PFSK-1 (cell line): Measurements from ENCODE around the gene ACY1.

Source experiments
- FOXP2 ChIP-seq: optimal IDR thresholded peaks from 2 replicates; pipeline ENCODE3; 2011; ENCODE audit warnings: borderline replicate concordance, control low read depth, inconsistent platforms; ENCODE audit not compliant: insufficient read depth; ENCODE audit errors: extremely low read length, extremely low read depth
- POLR2AphosphoS5 ChIP-seq: IDR thresholded peaks from 2 replicates; pipeline ENCODE4 v1.6.1; 2012; ENCODE audit warnings: low read depth, mild to moderate bottlenecking, control low read depth, low read length, moderate library complexity
- REST ChIP-seq, 2 experiments: IDR thresholded peaks; 2 replicates each; pipeline versions ENCODE4 v1.6.1 to v1.8.0; 2011 to 2012; ENCODE audit warnings: low read depth in 2 of 2, low read length in 2 of 2, control low read depth in 1 of 2, inconsistent platforms in 1 of 2, mild to moderate bottlenecking in 1 of 2, moderate library complexity in 1 of 2; ENCODE audit not compliant: insufficient read depth in 1 of 2
- SIN3A ChIP-seq: IDR thresholded peaks from 2 replicates; pipeline ENCODE4 v1.6.1; 2012; ENCODE audit warnings: mild to moderate bottlenecking, low read length, moderate library complexity, borderline replicate concordance; ENCODE audit not compliant: insufficient read depth
- TAF1 ChIP-seq: IDR thresholded peaks from 2 replicates; pipeline ENCODE4 v1.6.1; 2012; ENCODE audit warnings: low read length, control low read depth, borderline replicate concordance; ENCODE audit not compliant: insufficient read depth

ACY1 gene

GRCh38 chr3:51963951-51964451 lies 19.3 kb upstream of the ACY1 start:
- TF ChIP-seq TAF1 (no peak), POLR2AphosphoS5 (no peak), SIN3A (no peak), FOXP2 (no peak), REST (IDR thresholded peaks at IDR 0.05; ENCODE audit: insufficient read depth in 1 of 2, low read depth in 2 of 2, low read length in 2 of 2) (no peak)

- no peak for TF ChIP-seq SIN3A
Measured at GRCh38 chr3:51964521-51964920, 18.8 kb upstream of the ACY1 start.

GRCh38 chr3:51966016-51966415 lies 17.3 kb upstream of the ACY1 start:
- TF ChIP-seq POLR2AphosphoS5 = no peak
- no peak for TF ChIP-seq FOXP2
- TF ChIP-seq SIN3A = no peak
- TF ChIP-seq TAF1 = no peak
- no peak for TF ChIP-seq REST (IDR thresholded peaks at IDR 0.05; ENCODE audit: insufficient read depth in 1 of 2, low read depth in 2 of 2, low read length in 2 of 2)

DNA sequence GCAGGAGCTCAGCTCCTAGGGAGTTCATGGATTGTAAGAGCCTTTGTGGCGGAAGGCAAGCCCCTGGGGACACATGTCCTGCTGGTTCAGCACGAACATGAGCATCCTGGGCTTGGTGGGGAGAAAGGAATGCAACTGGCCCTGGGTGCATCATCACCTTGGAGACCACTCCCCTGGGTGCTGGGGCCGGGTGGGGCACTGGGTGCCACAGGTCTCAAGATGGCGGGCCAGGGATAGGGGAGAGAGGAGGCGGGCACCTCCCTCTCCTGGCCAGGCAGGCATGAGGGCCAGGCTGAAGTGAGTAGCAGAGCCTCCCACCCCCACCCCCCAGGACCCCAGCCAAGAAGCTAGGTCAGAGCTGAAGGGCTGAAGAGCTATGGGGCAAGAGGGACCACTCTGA lies 16.8 kb upstream of the ACY1 start:
- TF ChIP-seq SIN3A (no peak), FOXP2 (no peak), REST (IDR thresholded peaks at IDR 0.05; ENCODE audit: insufficient read depth in 1 of 2, low read depth in 2 of 2, low read length in 2 of 2) (no peak)

- no peak for TF ChIP-seq TAF1
Measured at GRCh38 chr3:51966922-51967383, 16.4 kb upstream of the ACY1 start.

- no peak for TF ChIP-seq TAF1
- TF ChIP-seq SIN3A = no peak
- no peak for TF ChIP-seq FOXP2
- peak; percentile 51 for TF ChIP-seq POLR2AphosphoS5
- no peak for TF ChIP-seq REST (IDR thresholded peaks at IDR 0.05; ENCODE audit: insufficient read depth in 1 of 2, low read depth in 2 of 2, low read length in 2 of 2)
Measured at GRCh38 chr3:51967384-51968169, 15.8 kb upstream of the ACY1 start, which contains the start of gene PCBP4. Gene PCBP4, minus strand, starts transcription at chr3:51967454. Its CDS starts 6,214 bp downstream, at chr3:51961240.
